Measurements from ENCODE around the gene MPND.

Gene MPND

DNA sequence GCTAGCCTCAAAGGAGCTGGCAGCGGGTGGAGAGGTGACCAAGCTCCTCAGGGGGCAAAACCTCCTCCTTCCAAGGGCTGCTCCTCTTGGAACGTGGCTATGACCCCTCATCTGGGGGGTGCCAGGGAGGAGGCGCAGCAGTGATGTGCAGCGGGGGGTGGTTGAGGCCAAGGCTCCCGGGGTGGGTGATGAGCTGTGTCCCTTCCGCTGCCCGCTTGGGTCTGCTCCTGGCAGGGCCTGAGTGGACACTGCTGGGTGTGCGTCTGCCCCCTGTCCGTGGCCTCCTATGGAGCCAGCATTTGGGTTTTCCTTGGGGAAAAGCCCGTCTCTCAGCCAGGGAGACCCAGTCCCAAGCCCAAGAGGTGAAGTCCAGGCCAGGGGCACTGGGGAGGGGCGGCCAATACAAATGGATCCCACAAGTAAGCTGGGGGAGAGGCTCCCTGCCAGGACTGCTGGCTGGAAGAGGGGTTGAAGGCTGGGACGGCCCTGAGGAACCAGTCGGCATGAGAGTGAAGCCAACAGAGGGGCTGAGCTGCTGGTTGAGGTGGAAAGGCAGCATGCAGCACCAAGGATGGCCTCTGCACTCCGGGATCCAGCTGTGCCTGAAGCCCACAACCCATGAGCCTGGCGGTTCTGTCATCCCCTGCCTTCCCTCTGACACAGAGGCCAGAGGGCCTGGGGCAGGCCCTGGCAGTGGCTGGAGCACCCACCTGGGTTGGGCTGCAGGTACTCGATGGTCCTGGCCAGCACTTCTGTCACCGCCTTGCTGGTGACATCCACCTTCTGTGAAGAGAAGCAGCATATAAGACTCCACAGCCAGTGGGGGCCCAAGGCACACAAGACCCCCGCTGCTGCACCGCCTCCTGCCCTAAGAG is 22.7 kb downstream of the MPND start:
- in situ Hi-C loops (cut with MboI; ENCODE audit: low sequenced_read_pairs), result no loop called here

DNA sequence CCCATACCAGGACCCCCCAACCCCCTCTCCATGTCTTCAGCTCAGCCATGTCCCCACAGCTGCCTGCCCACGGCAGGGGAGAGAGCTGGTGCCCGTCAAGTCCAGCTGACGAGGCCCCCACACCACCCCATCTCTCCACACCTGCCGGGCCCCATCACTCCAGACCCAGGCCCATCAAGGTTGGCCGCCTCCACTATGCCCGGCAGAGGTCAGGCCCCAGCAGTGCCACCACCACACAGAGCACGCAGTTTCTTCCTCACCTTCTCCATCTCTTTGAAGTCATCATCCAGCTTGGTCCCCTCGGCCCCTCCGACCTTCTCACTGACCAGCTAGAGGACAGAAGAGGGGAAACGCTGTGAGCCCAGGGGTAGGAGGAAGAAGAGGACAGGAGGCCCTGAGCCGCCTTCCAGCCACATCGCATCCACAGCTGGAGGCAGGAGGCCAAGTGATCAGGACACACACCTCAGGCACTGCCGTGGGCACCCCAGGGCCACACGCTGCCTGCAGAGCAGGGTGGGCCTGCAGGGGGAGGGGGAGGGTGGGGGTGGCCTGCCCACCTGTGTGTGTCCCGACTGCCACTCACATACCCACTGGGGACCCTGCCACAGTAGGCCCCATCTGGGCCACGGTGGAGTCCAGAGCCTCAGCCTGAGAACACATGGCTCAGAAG is 23.4 kb downstream of the MPND start:
- in situ Hi-C loops (cut with MboI; ENCODE audit: low sequenced_read_pairs), result no loop called here

DNA sequence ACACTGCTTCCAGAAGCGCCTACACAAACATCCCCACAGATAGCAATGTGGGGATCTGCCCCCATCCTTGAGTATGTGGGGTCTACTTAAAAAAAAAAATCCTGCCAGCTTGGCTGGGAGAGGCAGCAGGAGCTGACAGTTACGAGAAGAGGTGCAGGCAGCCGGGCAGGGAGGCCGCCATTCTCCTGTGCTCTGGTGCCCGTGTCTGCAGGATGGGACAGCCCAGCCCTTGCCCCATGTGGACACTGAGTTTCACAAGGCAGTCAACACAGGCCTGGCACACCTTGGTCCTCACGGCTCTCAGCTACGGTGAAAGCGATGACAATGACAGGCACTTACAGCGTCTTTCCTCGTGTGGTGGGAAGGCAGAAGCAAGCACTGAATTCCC is 24.0 kb downstream of the MPND start:
- in situ Hi-C loops (cut with MboI; ENCODE audit: low sequenced_read_pairs), result no loop called here

DNA sequence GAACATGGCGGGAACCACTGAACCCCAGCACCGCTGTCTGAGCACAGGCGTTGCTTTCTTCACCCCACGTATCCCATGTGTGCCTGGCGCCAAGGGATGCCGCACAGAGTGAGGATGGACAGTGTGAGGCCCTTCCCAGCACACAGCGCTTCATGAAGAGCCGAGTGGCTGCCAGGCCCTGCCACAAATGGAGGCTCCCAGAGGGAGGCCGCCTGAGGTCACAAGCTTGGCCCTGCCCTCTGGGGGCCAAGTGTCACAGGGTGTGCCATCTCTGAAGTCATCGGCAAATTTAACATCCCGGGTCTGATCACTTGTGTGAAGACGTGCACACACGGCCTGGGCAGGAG is 24.4 kb downstream of the MPND start:
- in situ Hi-C loops (cut with MboI; ENCODE audit: low sequenced_read_pairs), result no loop called here

DNA sequence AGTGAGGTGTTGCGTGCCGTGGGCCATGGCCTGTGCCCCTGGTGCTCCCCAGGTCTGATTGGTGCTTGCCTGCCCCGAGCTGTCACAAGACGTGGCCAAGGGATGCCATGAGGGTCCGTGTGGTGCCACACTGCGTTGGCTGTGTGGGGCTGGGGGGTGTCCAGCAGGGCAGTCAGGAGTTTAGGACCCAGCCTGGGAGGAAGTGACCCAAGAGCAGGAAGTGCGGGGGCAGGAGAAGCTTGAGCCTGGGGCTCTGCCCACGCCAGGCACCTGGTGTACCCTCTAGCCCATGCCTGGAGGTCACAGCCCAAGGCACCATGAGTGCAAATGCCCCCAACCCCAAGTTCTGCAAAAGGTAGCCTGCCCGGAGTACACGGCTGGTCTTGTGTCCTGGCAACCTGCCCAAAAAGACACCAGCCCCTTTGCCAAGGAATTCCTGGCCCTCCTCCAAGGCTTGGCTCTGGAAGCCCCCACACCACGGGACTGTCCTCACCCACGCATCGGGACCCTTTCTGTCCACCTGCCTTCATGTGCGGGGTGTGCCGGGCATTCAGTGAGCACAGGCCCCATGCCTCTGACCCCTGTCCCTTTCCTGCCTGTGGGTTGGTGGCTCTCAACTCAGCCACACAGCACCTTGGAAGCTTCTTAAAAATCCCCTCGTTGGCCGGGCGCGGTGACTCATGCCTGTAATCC is 24.9 kb downstream of the MPND start:
- in situ Hi-C loops (cut with MboI; ENCODE audit: low sequenced_read_pairs), result no loop called here

DNA sequence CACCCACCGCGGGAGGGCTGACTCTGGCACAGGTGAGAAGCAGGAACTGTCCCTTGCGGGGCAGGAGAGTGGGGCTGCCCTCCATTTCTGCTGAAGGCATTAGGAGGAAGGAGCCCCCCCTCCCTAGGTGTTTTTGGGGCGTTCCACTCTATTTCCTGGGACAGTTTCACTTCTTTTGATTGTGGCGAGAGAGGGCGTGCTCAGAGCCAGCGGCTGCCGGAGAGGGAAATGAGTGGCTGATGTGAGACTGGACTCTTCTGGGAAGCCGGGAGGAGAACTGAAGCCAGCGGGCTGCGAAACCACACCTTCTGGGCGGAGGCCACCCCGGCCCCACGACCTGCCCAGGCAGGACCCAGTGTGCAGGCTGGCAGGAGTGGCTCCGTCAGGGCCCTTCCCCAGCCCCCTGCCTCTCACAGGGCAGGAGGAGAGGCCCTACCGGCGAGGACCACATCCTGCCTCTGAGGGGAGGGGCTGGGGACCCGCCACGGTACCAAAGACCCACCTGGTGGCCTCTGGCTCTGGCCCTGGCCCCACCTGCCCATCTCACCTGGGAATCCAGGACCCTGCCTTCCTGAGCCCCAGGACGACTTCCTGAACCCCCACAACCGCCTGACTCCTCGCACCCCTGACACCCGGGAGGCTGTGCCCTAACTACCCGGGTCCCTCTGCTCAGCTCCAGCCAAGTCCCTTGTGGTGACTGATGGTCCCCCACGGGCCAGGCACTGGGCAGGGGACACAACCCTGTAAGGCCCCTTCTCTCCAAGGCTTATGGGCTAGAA is 25.9 kb downstream of the MPND start:
- in situ Hi-C loops (cut with MboI; ENCODE audit: low sequenced_read_pairs), result no loop called here

DNA sequence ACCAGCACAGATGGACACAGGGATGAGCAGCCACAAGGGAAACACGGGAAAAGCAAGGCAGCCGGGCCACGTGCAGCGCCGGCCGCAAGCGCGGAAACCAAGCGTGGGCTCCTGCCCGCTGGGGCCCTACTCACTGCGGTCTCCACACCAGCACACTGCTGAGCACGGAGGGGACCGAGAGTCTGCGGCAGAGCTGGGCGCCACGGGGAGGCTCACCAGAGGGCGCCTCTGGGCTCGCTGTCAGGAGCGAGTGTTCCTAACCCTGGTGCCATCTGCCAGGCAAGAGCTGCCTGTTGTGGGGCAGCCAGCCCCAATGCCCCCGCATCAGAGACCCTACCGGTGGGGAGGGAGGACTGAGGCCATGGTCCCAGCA is 26.5 kb downstream of the MPND start:
- in situ Hi-C loops (cut with MboI; ENCODE audit: low sequenced_read_pairs), result no loop called here

DNA sequence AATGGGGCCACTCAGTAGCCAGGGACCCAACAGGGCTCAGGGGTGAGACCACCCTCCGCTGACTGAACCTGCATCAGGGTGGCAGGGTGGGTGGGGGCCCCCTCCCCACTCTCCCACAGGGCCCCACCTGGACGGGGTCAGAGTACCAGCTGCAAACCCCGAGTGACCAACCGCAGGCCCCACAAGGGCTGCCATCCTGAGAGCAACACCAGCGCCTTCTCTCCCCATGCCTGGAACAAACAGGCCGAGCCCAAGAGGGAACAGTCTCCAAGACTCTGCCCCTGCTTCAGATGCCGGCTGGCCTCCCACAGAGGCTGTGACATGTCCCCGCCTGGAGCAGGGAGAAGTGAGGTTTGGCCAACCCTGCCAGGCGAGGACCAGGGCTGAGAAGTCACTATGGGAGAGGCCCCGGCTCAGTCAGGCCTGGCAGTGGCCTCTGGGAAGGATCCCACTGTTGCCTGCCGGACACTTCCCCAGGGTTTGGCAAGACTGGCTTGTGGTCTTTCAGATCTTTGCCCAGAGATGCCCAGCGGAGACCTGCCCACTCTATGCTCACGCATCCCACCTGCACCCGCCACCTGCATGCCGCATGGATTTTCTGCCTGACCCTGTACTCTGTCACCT is 27.2 kb downstream of the MPND start:
- in situ Hi-C loops (cut with MboI; ENCODE audit: low sequenced_read_pairs), result no loop called here

DNA sequence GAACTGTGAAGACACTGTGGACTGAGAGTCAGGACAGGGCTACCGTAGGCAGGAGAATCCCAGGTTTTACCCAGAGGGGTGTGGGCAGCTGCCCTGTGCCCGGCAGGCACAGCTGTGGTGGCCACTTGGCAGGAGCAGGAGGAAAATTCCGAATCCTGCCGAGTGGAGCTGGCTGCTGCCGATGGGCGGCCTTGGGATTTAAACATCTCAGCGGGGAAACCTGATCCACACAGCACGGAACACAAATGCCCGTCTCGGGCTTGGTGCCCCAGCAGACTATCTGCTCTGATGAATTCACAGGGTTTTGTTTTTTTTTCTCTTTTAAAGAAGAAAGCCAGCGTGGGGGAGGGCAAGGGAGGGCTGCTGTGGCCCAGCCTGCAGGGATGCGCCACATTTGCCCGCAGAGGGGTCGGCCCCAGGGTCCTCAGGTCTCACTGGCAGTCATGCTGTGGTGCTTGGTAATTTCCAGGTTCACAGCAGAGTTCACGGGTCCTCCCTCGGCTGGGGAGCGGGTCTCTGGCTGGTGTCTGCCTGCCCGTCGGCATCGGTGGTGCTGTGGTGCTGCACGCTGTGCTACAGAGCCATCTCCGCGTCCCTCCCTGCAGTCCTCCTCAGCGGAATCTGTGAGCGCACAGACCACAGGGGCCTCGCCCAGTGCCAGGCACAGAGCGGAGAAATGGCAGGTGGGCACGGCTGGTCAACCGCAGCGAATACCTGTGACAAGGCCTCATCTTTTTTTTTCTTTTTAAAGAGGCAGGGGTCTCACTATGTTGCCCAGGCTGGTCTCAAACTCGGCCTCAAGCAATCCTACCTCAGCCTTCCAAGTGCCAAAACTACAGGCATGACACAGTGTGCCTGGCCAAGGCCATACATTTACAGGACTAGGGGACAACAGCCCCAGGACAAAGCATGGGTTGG is 28.1 kb downstream of the MPND start:
- in situ Hi-C loops (cut with MboI; ENCODE audit: low sequenced_read_pairs), result no loop called here

DNA sequence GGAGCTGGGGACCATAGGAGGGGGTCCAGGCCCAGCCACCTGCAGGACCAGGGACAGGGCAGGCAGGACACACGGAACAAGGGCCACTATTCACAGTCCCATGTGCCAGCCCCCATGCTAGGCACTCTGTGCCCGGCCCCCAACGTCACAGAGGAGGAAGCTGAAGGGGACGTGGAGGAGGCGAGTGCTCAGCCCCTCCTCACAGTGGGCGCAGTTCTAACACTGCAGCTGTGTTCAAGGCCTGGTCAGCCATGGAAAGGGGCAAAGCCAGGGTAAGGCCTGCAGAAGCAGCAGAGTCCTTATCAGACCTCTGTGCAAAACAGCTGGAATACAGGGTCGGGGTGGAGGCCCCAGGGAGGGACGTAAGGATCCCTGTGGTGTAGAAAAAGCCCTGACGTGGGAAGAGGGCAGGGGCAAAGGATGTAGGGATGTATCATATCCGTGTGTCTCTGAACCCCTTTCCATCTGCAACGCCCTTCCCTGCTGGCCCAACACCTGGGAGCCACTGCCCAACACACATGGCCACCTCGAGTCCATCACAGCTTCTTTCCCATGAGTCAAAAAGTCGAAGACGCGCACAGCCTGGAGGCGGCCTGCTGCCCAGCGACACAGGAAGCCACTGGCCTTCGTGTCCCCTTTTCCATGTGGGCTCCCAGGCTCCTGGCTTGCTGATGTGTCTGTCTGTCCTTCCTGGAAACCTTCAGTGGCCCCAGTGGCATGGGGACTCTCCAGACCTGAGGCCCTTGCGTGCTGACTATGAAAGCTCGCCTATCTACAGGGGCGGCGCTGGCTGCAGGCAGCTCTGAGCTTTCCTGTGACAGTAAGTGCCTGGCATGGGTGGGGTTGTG is 29.0 kb downstream of the MPND start:
- in situ Hi-C loops (cut with MboI; ENCODE audit: low sequenced_read_pairs), result no loop called here

DNA sequence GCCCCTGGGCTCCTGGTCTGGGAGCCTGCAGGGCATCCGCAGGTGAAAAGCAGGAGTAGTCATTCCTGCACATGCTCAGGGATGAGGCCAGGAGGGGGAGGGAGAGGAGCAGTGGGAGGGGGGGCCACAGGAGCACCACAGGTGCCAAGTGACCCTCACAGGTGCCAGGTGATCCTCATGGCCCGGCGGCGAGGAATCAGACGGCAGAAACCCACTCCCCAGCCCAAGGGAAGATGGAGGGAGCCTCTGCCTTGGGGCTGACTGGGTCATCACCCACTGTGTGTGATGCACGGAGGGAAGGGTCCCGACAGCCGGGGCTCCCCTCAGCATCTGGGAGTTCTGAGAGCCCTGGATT is 29.6 kb downstream of the MPND start:
- in situ Hi-C loops (cut with MboI; ENCODE audit: low sequenced_read_pairs), result no loop called here

DNA sequence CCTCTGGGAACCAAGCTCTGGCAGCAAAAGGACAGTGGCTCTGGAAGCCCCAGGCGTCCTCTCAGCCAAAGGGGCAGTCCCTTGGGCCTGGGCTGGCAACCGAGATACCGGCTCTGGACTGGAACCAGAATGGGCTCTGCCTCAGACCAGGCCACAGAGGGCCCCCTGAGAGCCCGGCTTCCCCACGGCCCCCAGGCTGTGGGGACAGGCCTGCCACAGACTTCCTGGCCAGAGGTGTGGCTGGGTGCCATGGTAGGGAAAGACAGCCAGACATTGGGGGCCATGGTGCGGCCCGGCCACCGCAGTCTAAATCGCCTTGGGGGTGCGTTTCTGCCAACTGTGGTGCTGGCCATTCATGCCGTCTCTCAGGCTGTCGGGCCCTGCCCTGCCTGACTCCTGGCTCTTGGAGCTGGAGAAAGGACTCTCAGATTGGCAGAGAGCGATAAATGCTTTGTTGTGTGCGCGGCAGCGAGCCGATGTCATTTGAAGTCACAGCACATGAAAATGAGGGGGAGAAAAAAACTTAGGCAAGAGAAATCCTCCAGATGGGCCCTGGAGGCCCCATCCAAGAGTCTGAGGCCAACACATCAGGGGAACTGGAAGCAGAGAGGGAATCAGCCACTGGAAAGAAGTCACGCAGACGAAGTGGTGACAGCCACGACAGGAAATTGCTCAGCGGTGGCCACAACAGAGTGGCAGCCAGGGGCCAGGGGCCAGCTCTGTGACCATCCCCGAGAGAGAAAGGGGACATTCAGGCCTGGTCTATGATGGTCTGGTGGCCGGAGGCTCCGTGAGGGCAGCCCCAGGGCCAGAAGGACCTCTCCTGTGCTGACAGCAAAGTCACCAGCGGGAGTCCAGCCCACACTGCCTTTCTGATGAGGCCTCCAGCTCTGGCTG is 30.5 kb downstream of the MPND start:
- in situ Hi-C loops (cut with MboI; ENCODE audit: low sequenced_read_pairs), result no loop called here

DNA sequence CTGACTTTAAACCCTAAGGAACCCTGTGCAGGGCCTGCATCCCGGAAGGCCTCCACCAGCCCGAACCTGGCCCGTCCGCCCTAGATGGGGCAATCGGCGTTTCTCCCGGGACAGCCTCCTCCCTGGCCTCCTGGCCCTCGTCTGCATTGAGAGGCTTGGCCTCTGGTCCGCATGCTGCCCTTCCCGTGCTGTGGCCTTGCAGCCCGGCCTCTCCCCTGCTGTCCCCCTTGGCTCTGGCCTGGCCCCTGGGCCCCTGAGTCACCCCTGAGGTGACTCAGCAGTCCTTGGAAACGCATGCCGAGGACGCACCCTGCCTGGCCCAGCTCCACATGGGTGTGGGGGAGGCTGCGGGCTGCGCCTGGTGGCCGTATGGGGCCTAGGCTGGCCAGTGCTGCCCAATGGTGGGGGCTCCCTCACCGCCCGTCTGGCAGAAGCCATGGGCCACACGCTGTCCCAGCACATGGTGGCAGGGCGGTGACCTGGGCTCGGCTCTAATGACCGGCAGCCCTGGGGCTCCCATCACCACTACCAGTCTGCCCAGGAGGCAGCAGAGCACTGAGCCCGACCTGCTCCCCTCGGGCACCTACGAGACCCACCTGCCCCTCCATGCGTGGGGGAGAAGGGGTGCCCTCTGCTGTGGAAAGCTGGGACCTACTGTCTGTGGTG is 31.3 kb downstream of the MPND start:
- in situ Hi-C loops (cut with MboI; ENCODE audit: low sequenced_read_pairs), result no loop called here

DNA sequence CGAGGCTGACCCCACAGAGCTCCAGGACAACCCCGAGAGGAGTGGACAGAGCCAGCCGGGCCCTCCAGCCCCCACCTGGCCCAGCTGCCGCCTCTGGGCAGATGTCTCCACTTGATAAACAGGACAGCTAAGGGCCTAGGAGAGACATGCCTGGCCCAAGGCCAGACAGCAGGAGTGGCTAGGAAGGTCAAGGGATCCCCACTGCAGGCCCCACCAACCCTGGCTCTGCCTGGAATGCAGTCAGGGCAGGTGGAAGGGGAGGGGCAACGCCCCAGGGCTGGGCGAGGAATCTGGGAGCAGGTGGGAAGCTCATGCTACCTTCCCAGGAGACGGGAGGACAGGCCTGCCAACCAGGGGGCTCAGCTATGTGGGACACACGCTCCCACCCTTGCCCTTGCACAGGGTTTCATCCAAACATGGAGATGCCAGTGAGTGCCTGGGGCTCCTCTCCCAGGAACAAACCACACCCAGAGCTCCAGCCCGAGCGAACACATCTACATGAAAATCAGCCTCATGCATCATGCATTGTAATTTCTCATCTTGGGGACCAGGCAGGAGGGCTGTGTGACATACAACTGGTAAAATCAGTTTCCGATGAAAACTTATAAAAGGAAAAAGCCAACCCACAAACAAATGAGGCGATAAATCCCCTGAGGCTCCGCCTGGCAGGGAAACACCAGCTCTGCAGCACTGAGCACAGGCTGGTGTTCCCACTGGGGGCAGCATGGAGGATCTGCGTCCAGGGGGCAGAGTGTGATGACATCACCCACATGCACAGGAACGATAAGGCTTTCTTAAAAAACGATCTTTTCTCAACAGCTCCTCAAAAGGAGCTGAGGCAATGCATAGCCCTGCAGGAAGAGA is 32.0 kb downstream of the MPND start:
- in situ Hi-C loops (cut with MboI; ENCODE audit: low sequenced_read_pairs), result no loop called here

DNA sequence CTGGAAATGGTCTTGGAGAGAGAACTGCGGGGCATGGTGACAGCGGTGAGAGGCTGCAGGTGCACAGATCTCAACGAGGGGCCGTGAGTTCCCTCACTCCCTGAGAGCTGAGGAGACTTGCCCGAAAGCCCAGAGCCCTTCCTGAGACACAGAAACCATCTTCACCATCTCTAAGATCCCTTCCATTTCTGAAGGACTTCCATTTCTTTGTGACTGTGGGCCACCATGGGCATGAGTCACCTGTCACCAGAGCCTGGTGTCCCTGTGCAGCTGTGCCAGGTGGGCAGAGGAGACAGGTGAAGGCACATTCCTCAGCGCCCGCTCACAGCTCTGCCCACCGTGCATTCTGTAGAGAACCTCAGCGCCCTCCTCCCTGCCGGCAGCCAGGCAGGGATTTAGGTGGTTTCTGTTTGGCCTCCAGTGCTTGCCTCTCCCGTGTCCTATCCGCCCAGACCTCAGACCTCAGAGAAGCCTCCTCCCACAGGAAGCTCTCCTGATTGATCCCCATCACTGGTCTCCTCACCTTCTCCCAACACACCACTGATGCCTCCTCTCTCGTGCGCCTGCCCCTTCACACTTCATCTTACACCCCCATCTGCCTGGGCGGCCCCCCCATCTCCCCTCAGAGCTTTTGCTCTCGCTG is 32.8 kb downstream of the MPND start:
- in situ Hi-C loops (cut with MboI; ENCODE audit: low sequenced_read_pairs), result no loop called here

DNA sequence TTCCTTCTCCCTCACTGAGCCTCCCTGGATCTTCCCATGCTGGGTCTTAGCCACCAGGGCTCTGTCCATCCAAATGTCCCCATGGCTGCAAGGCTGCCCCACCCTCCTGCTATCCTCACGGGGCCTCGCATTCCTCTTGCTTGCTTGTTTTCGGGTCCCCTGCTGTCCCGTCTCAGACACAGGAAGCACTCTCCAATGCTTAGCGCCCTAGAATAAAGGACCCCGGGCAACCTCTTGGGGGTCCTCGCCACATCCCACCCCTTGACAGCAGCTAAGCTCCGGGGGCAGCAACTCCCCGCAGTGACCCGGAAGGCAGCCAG is 33.3 kb downstream of the MPND start:
- in situ Hi-C loops (cut with MboI; ENCODE audit: low sequenced_read_pairs), result no loop called here

All from HL-60/S4 (cell line).